GM18858 (cell line): ENCODE measurements around the gene CHIA.

Experiments used
- ATAC-seq: cut with Tn5 transposase; IDR thresholded peaks from one replicate; pipeline ENCODE4 v1.9.1; 2021; ENCODE audit not compliant: unreplicated experiment

Gene CHIA

GRCh38 chr1:111290630-111291029 lies at the start of gene CHIA:
TSS of gene CHIA (plus strand) at chr1:111290851. CDS start at chr1:111310468, 19,617 bp downstream.
- no peak for ATAC-seq

- ATAC-seq: no peak
Observed at GRCh38 chr1:111241797-111242196, 48.9 kb upstream of the CHIA start.

GRCh38 chr1:111242805-111243523 lies 47.7 kb upstream of the CHIA start:
- ATAC-seq: no peak

GRCh38 chr1:111247125-111247838 lies 43.4 kb upstream of the CHIA start:
- no peak for ATAC-seq

GRCh38 chr1:111249960-111250359 lies 40.7 kb upstream of the CHIA start:
- no peak for ATAC-seq

- no peak for ATAC-seq
Observed at GRCh38 chr1:111251570-111251969, 39.1 kb upstream of the CHIA start.

GRCh38 chr1:111252786-111253185 lies 37.9 kb upstream of the CHIA start:
- ATAC-seq: no peak

GRCh38 chr1:111253876-111254275 lies 36.8 kb upstream of the CHIA start:
- ATAC-seq: no peak

- no peak for ATAC-seq
Observed at GRCh38 chr1:111256988-111257658, 33.5 kb upstream of the CHIA start.

GRCh38 chr1:111267801-111268508 lies 22.7 kb upstream of the CHIA start:
- no peak for ATAC-seq

- no peak for ATAC-seq
Observed at GRCh38 chr1:111269825-111270406, 20.7 kb upstream of the CHIA start.

- no peak for ATAC-seq
Observed at GRCh38 chr1:111270771-111271463, 19.7 kb upstream of the CHIA start.

- no peak for ATAC-seq
Observed at GRCh38 chr1:111271464-111271801, 19.2 kb upstream of the CHIA start.

- no peak for ATAC-seq
Observed at GRCh38 chr1:111272081-111272480, 18.6 kb upstream of the CHIA start.

GRCh38 chr1:111274653-111275052 lies 16.0 kb upstream of the CHIA start:
- ATAC-seq: no peak

GRCh38 chr1:111275079-111275478 lies 15.6 kb upstream of the CHIA start:
- ATAC-seq: no peak

- ATAC-seq: no peak
Observed at GRCh38 chr1:111275780-111276433, 14.7 kb upstream of the CHIA start.

GRCh38 chr1:111279144-111279543 lies 11.5 kb upstream of the CHIA start:
- no peak for ATAC-seq

GRCh38 chr1:111280267-111280666 lies 10.4 kb upstream of the CHIA start:
- ATAC-seq: no peak

GRCh38 chr1:111281411-111281810 lies 9.2 kb upstream of the CHIA start:
- ATAC-seq: no peak
